Fibroblast of mammary gland (primary cell): ENCODE results near the gene LTF.
A peak's percentile ranks its signal among the peaks of the same experiment; 100 is the strongest.

ENCODE experiments used
- DNase-seq: peaks from one replicate; pipeline ENCODE4 v3.0.0-alpha.2; 2010; ENCODE audit warnings: low read depth
- H3K4me3 ChIP-seq: 2 replicates; pipeline ENCODE4 v1.5.1; 2011; ENCODE audit warnings: low read depth, mild to moderate bottlenecking, low read length, moderate library complexity; ENCODE audit not compliant: control insufficient read depth
- TF ChIP-seq, protein P1 (sequence below): conservative IDR thresholded peaks from 2 replicates; pipeline ENCODE4 v1.5.1; 2011; ENCODE audit warnings: low read depth, low read length, inconsistent platforms; ENCODE audit not compliant: control insufficient read depth, insufficient read depth

Gene LTF

DNA sequence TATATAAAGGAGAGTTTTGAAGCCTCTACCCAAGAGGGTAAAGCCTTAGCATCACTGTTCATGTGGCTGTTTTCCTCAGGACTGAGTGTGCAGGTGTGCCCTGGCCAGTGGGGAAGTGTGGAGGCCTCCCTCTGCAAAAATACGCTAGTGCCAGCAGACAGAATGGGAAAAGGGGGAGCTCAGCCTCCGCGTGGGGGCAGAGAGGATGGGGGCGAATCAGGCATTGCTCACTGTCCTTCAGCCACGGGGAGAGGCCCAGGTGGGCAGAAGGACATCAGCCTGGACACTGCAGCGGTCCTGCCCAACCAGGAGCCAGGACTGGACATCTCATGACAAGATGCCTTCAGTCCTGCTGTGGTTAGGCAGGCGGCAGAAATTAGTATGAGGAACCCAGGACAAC, 10.1 kb downstream of the LTF start:
- DNase-seq, result no peak
- TF ChIP-seq, protein P1, sequence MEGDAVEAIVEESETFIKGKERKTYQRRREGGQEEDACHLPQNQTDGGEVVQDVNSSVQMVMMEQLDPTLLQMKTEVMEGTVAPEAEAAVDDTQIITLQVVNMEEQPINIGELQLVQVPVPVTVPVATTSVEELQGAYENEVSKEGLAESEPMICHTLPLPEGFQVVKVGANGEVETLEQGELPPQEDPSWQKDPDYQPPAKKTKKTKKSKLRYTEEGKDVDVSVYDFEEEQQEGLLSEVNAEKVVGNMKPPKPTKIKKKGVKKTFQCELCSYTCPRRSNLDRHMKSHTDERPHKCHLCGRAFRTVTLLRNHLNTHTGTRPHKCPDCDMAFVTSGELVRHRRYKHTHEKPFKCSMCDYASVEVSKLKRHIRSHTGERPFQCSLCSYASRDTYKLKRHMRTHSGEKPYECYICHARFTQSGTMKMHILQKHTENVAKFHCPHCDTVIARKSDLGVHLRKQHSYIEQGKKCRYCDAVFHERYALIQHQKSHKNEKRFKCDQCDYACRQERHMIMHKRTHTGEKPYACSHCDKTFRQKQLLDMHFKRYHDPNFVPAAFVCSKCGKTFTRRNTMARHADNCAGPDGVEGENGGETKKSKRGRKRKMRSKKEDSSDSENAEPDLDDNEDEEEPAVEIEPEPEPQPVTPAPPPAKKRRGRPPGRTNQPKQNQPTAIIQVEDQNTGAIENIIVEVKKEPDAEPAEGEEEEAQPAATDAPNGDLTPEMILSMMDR, result no peak
- no peak overlapping the region for H3K4me3 ChIP-seq

DNA sequence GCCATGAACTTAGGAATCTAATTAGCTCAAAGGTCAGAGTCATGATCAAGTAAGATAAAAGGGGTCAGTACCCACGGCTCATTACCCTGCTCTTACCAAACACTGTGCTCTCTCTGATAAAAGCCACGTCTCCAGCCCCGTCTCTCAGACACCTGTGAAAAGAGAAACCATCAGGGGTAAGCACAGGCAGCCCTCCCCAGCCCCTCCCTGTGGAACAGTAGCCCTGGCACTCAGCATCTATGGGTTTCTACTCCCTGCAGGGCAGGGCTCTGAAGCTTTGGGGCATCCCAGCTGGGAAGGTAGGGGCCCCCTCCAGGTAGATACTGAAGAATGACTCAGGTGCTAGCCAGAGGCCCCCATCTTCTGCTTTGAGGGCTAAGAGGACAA, 10.5 kb downstream of the LTF start:
- no peak for DNase-seq
- H3K4me3 ChIP-seq, result no peak overlapping the region
- TF ChIP-seq, protein P1, result no peak

DNA sequence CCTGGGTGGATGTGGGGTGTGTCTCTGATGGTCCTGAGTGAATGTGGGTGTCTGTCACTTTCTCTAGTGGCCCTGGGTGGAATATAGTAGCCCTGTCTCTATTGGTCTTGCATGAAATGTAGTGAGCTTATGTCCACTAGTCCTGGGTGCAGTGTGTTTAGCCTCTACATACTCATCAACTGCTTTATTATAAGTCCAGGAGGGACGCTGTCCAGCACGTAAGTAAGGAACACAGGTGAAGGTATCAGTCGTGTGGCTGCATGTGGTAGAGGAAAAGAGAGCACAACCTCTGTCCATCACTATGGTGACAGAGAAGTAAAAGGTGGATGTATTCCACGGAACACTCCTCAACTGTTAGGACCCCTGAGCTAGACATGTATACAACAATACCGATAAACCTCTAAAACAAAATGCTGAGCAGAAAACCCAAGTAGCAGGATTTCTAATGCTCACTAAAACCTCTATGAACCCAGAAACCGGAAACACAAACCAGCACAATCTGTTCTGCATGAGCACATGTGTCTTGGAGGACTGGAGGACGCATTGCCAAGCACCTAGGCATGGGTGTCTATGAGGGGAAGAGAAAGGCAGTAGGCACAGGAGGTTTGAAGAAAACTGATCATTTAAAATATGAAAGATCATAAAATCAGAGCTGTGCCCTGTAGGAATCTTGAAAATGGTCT, 11.0 kb downstream of the LTF start:
- no peak overlapping the region for H3K4me3 ChIP-seq
- DNase-seq, result no peak
- TF ChIP-seq, protein P1, result no peak

DNA sequence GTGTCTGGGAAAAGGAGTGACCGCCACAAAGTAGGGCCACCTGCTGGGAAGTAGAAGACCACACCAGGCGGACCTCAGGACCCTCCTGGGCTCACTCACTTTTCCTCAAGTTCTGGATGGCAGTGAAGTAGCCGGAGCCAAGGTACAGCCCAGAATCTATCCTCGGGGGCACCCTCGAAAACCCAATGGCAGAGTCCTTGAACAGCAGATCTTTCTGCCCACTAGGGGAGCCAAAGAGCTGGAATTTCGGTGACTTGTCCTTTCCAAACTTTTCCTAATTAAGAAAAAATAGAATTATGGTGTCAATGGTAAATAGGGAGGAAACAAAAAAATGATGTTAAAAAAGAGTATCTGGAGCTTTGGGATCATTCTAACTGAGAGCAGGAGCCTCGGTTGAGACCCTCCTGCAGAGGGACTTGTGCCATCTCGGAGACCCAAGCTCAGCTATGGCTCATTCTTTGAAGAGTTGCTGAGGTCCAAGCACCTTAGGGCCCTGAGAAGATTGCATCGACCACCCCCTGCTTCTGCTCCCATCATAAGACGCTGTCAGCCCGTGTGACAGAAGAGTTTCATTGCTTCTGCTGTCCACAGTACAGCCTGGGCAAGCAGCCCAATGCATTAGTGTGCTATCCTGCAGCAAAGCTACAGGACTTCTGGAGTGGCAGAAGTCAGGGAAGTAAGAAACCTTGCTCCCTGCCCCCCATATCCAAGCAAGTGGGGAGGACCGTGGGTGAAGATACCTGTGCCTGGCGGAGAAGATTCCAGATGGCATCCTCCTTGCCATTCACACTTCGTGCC, 14.8 kb downstream of the LTF start:
- TF ChIP-seq, protein P1, result peak; percentile 68
- H3K4me3 ChIP-seq, result no peak overlapping the region
- peak; percentile 11 for DNase-seq

DNA sequence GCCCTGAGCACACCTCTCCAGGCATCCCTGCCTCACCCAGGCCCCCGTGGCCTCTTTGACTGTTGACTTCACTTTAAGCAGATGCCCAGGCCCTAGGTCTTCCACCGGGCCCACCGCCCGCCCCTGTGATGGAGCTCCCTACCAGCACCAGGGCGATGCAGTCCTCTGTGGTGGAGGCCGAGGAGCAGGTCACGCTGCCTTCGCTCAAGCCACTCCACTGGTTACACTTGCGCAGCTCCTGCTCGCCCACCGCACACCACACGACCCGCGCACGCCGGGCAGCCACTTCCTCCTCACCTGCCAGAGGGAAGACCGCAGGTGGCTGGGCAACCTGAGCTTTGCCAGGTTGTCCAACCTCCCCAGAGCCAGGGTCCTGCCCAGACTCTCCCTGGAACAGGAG, 16.0 kb downstream of the LTF start:
- TF ChIP-seq, protein P1, result no peak
- no peak overlapping the region for H3K4me3 ChIP-seq
- no peak for DNase-seq

DNA sequence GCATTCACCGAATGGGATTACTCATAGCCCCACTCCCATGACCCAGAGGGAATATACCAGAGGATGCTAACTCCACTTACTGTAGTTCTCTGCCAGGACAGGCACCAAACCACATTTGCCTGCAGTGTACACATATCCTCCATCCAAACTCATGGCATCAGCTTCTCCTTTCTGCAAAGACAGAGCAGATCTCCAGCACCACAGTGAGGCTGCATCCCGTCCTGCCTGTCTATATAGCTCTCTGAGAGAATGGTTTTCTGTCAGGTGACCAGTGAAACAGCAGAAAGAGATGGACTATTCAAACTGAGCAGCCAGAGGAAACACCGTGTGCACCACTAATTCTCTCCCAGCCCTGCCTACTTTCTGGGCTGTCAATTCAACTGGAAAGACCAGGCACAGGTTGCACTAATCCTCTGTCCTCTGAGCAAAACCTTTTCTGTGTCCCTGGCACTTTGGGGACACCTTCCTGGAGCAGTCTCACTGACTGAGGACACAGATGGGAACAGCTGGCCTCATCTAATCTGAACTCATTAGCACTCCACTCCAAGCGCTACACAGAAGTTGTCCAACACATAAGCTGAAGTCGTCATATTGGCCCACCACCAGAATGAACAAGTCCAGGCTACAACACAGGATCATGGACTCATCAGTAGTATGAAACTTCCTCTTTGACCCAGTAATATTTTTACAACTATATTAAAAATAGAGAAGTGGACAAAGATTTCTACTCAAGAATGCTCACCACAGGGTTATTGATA, 17.3 kb downstream of the LTF start:
- DNase-seq, result no peak
- TF ChIP-seq, protein P1, result no peak
- no peak overlapping the region for H3K4me3 ChIP-seq
